LNCAP (cell line): ENCODE data around the gene DNMT3A.

ENCODE experiments used
- CTCF ChIP-seq: fragments of 450-650 bp; IDR thresholded peaks from 2 replicates; pipeline ENCODE4 v1.5.1; 2017; ENCODE audit warnings: mild to moderate bottlenecking

Gene DNMT3A

GRCh38 chr2:25201265-25201664 is 140.5 kb downstream of the DNMT3A start:
- TF ChIP-seq CTCF, result no peak

- no peak for TF ChIP-seq CTCF
Measured at GRCh38 chr2:25198576-25198975, 143.1 kb downstream of the DNMT3A start.

GRCh38 chr2:25198209-25198525 is 143.6 kb downstream of the DNMT3A start:
- no peak for TF ChIP-seq CTCF

- TF ChIP-seq CTCF, result no peak
Measured at GRCh38 chr2:25197336-25198208, 144.2 kb downstream of the DNMT3A start.

GRCh38 chr2:25194576-25195122 is 147.1 kb downstream of the DNMT3A start:
- TF ChIP-seq CTCF, result no peak

- TF ChIP-seq CTCF, result no peak
Measured at GRCh38 chr2:25190536-25190935, 151.2 kb downstream of the DNMT3A start.

- no peak for TF ChIP-seq CTCF
Measured at GRCh38 chr2:25188405-25188804, 153.3 kb downstream of the DNMT3A start.
